GM18951 (cell line): ENCODE measurements around the gene KCNE4.
"Not testable (repeated sequence)": the region's sequence is repeated elsewhere in the genome, so short reads cannot be mapped to it uniquely, and the experiment has no call there.

ENCODE experiments used
- POLR2A ChIP-seq: IDR thresholded peaks from 4 replicates; pipeline ENCODE4 v1.6.1; 2011; ENCODE audit warnings: mild to moderate bottlenecking; ENCODE audit not compliant: insufficient read length, insufficient read depth; ENCODE audit errors: extremely low read depth
- in situ Hi-C: fragments of 300-500 bp; cut with MboI; formaldehyde crosslinking; loops from one replicate; pipeline ENCODE4 v1.12.0; 2022; ENCODE audit warnings: low sequenced_read_pairs, mixed read lengths, inconsistent platforms; ENCODE audit not compliant: unreplicated experiment

Gene KCNE4

DNA sequence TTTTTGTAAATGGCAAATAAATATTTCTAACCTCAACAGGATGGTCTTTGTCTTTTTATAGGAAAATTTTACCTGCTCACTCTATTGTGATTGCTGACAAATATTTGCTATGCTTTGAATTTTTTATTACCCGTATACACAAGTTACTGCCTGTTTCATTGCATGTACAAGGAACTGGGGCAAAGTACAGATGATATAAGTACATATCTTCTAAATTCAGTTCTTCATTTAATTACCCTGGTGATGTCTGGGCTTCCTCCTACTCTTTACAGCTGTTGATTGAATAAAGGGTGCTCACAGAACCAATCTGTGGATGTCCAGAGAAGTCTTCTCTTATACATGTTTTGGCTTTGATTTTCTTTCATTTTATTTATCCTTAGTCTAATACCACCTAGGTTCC, 26.5 kb downstream of the KCNE4 start:
- in situ Hi-C loops: no loop called here
- TF ChIP-seq POLR2A: no peak

DNA sequence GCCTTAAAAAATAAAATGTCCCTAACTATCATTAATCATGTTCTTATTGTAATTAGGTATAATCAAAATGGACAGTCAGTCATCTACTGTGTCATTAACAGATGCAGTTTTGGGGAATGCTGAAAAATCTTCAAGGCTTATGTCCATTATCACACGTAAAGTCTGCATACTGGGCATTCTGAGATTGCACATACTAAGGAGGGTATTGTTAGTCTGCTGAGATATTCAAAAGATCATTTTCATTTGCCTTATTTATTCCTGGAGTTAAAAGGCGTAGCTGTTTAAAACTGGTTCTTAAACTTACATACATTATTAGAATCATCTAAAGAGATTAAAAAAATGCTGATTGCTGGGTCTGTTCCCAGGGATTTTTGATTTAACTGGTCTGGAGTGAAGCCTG, 27.4 kb downstream of the KCNE4 start:
- in situ Hi-C loops: no loop called here

DNA sequence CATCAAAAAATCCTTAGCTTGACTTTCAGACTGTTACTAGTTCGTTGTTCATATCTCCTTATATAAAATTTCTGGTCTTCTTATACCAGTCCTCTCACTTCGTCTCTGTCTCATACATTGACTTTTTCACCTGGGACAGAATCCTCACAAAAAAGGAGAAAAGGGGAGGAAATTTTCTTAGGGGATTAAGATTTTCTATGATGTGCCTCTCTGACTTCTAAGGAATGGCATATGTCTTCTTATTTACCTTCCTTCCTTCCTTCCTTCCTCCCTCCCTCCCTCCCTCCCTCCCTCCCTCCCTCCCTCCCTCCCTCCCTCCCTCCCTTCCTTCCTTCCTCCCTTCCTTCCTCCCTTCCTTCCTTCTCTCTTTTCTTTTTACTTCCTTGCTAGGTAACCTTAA, 27.9 kb downstream of the KCNE4 start:
- no peak for TF ChIP-seq POLR2A
- in situ Hi-C loops: no loop called here

More for the DNA sequence above, 27.4 kb downstream of the KCNE4 start:
- TF ChIP-seq POLR2A: no peak

DNA sequence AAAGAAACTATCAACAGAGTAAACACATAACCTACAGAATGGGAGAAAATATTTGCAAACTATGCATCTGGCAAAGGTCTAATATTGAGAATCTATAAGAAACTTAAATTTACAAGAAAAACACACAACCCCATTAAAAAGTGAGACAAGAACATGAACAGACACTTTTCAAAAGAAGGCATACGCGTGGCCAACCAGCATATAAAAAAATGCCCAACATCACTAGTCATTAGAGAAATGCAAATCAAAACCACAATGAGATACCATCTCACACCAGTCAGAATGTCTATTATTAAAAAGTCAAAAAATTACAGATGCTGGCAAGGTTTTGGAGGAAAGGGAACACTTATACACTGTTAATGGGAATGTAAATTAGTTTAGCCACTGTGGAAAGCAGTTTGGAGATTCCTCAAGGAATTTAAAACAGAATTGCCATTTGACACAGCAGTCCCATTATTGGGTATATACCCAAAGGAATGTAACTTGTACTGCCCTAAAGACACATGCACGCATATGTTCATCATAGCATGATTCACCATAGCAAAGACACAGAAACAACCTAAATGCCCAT, 28.9 kb downstream of the KCNE4 start:
- in situ Hi-C loops: not testable (repeated sequence)

DNA sequence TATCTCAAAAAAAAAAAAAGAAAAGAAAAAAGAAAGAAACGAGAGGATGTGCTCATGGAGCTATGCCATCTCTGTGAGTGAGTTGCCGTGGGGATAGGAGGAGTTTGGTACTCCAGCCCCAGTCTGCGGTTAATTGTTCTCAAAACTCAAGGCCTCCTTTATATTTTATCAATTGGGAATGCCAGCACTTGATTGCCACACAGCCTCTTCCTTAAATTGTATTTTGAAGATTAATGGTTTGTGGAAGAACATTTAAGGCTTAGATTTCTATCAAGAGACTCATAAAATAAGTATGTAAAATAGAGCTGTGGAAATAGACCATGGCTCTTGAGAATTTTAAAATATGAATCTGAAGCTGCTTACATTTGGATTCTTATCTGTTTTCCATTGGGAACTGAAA, 29.8 kb downstream of the KCNE4 start:
- in situ Hi-C loops: no loop called here
- no peak for TF ChIP-seq POLR2A

DNA sequence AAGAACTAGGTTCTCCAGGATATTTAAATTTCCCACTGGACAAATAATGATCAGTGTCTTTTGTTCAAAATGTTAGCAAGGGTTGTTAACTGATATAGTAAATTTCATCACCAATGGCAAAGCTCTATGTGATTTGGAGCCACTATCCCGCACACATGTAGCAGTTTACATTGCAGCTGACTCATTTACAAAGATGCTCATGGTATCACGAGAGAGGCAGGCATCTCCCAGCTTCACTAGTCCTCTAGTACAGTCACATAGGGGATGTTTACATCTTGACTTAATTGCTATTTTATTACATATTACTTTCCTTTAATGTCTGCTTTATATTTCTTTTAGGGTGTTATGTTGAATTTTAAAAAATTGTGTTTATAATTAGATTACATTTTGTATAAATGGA, 30.7 kb downstream of the KCNE4 start:
- in situ Hi-C loops: no loop called here
- TF ChIP-seq POLR2A: no peak

DNA sequence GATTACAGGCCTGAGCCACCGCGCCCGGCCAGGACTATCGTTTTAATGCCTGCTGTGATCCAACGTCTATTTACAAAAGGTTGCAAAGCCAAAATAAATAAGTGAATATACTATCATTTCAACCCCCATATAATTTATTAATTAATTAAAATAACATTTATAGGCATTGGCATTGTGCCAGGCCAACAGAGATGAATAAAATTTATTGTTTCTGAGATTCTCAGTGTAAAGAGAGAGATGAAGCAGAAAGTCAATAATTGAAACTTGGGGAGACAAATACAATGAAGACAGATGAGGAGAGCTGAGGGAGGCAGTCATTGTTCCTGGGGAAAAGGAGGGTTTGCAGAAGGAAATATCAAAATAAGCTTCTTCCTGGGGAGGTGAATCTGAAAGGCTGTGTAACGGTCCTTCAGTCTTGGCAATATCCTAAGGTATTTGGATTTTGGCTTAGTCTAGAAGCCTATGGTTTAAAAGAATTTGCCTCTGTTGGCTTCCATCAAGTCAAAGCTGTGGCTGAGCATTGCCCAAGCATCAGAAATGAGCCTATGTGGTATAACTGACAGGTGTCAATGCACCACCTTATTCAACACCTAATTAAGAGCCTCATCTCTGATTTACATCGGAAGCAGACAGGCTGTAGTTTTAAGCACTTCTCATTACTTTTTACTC, 31.5 kb downstream of the KCNE4 start:
- TF ChIP-seq POLR2A: no peak
- in situ Hi-C loops: no loop called here

DNA sequence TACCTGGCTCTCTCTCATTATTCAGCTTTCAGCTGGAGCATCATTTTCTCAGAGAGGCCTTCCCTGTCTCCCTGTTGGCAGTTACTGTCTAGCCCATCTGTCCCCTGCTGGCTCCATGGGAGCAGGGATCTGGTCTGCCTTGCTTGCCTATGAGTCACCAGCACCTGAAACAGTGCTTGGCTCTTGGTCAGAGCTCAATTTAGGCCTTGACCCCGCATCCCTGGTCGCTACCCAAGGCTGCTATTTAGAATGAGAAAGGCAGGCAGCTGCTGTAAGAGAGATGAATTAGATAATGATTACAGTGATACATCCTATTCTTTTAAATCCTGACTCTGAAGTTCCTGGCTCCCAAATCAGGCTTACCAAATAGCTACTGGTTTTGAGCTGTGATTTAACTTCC, 32.9 kb downstream of the KCNE4 start:
- in situ Hi-C loops: no loop called here
- TF ChIP-seq POLR2A: no peak

DNA sequence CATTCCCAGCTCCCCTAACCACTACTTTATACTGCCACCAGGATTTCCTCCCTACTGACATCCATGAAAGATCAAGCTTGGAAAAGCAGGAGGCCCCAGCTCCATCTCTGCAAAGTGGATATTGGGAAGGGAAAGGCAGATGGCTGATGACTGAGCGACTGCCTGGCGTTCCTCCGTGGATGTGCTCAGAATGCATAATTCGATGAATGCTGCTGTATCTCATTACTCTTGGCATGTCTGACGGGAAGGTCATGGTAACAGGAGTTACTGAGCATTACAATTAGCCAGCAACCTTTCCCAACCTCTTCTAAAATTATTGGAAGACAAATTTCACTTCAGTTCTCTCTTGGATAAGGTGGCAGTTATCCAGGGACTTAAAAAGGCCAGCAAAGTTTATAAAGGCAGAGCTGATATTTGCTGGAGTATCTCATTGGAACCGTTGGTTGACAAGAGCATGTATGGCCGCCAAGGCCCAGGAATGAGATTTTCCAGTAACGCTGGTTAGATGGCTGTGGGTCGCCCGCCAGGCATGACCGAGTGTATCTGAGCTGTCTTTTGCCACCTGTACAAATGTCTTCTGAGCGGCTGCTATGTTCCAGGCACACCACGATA, 34.5 kb downstream of the KCNE4 start:
- in situ Hi-C loops: no loop called here
- no peak for TF ChIP-seq POLR2A

DNA sequence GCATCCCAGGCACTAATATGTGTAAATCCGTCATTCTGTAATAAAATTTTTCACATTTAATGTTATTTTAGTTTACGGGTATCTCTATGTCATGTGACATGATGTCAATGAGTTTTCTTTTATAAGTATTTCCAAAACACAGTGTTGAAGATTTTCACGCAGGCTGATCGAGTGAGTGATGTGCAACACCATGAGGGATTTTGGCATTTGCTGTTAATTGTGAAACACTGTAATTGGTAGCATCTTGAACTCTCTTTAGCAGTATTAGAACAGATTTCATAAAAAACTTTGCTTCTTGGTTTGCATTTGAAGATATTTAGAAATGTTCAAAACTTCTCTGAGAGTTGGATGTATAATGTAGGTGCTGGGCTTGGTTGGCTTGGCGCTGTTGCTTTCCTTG, 35.5 kb downstream of the KCNE4 start:
- in situ Hi-C loops: no loop called here
- no peak for TF ChIP-seq POLR2A

DNA sequence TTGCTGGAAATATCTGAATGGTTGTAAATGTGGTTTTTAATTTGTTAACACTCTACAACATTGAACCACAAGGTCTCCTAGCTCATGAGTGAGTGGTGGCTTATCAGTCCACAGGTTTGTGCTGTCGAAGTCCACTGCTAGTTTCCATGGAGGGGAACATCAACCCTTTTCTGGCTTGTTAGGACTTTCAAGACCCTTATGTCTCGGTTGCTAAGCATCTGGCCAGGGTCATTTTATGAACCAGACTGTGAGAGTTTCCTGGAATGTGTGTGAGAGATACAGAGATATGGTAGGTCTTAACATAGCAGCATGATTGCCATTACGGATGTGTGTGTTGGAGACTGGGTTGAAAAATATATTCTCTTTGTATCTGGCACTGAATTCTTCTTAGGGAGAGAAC, 36.9 kb downstream of the KCNE4 start:
- in situ Hi-C loops: no loop called here
- TF ChIP-seq POLR2A: no peak

DNA sequence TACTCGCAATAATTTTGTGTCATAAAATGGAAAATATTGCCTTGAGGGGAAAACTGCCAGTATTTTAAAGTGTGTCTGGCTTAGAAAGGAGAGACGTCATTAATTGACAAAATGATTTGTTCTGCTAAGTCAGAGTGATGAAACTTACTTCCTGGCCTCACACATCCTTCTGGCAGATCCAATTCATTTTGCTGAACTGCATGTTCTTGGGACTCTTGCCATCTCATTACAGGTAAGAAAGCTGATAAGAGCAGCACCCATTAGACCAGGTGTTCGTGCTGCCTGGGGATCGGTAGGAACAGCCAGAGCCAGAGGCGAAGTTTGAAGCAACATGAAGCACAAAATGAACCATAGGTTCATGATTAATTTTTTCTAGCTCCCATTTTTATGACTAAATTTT, 38.0 kb downstream of the KCNE4 start:
- no peak for TF ChIP-seq POLR2A
- in situ Hi-C loops: no loop called here

DNA sequence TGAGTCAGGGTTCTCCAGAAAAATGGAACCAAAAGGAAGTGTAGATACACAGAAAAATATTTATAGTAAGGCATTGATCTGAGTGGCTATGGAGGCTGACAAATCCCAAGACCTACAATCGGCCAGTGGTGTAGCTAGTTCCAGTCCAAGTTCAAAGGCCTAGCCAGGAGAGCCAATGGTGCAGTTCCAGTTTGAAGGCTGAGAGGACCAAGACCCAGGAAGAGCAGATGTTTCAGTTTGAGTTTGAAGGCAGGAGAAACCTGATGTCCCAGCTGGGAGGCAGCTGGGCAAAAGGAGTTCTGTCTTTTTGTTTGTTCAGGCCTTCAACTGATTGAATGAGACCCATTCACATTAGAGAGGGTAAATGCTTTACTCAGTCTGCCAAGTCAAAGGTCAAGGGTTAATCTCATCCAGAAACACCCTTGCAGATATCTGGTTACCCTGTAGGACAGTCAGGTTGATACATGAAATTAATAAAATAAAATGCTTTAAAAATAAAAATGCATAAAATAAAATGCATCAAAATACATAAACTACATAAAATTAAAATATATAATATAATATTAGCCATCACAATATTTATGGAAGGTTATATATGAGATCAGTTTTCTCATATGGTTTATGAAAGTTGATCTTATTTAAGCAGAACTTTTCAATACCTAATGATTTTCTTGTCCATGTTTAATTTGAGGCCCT, 38.7 kb downstream of the KCNE4 start:
- in situ Hi-C loops: no loop called here
- TF ChIP-seq POLR2A: no peak

DNA sequence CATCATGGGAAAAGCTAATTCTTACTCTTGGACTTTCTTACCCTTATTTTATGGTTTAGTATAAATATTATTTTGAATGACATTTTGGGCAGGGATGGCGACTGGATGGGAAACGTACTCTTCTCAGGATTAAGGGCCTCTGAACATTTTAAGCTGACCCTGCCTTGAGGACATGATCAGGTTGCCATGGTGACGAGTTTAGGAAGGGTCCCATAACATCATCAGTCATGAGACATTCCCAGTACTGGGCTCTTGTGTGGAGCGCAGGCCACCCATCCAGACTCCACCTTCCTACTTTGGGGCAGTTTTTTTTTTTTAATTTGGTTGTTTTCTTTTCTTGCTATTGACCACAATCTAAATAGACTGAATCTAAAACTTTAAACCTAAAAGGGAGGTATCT, 40.7 kb downstream of the KCNE4 start:
- no peak for TF ChIP-seq POLR2A
- in situ Hi-C loops: no loop called here
